Natural killer cell treated with Interleukin-12 subunit alpha and Interleukin-12 subunit beta and Interleukin-15 and Interleukin-18, amount 100 ng/mL, for 72 hours (primary cell): ENCODE measurements around the gene DLG2. TPM values are rescaled to one million over a fixed set of nuclear protein-coding genes. Genes with fewer than 3 reads are reported as not detected.

Experiments
- ATAC-seq, 2 donors: fragments of 150-1000 bp; cut with Tn5 transposase in 1 of 2; sonication (Bioruptor Pico), chemical (Tn5 transposase) in 1 of 2; 2 replicates each; pipeline ENCODE4 v1.10.0; 2021
- DNase-seq: peaks from one replicate; pipeline ENCODE4 v3.0.0; 2022; ENCODE audit warnings: low spot score
- H3K27ac Mint-ChIP-seq, 2 donors: 1 replicate in 1 of 2; 2 replicates in 1 of 2; pipeline ENCODE4 v1.8.0; 2022; ENCODE audit warnings: mixed read lengths in 2 of 2, mild to moderate bottlenecking in 1 of 2, moderate library complexity in 1 of 2
- H3K27me3 Mint-ChIP-seq, 2 donors: 1 replicate in 1 of 2; 2 replicates in 1 of 2; pipeline ENCODE4 v1.8.0; 2022; ENCODE audit warnings: mixed read lengths in 2 of 2
- H3K36me3 Mint-ChIP-seq: one replicate; pipeline ENCODE4 v1.8.0; 2022; ENCODE audit warnings: mixed read lengths
- H3K4me1 Mint-ChIP-seq, 2 donors: 1 replicate in 1 of 2; 2 replicates in 1 of 2; pipeline ENCODE4 v1.8.0; 2022; ENCODE audit warnings: low read depth in 2 of 2, mixed read lengths in 2 of 2, mild to moderate bottlenecking in 1 of 2
- H3K4me3 Mint-ChIP-seq: one replicate; pipeline ENCODE4 v1.8.0; 2022; ENCODE audit warnings: mixed read lengths
- H3K9me3 Mint-ChIP-seq: 2 replicates; pipeline ENCODE4 v1.8.0; 2022; ENCODE audit warnings: mixed read lengths
- total RNA-seq, 2 donors: library from RNA; stranded (reverse); gene quantifications; one replicate each; pipeline ENCODE4 v1.2.3, GENCODE V29; 2022

DLG2 gene
- total RNA-seq, 2 donors from 2014 or later, result 1.1 to 1.7 TPM

GRCh38 chr11:84105148-84105547, 1522.0 kb downstream of the DLG2 start:
- peaks cover 12% of the 10 kb centered on the region for H3K9me3 Mint-ChIP-seq

GRCh38 chr11:84103096-84103495, 1524.0 kb downstream of the DLG2 start:
- Mint-ChIP-seq H3K9me3 (peaks cover 12% of the 10 kb centered on the region), H3K27me3 (no peaks in the 10 kb centered on the region), H3K36me3 (no peaks in the 10 kb centered on the region), H3K4me3 (no peak overlapping the region), H3K27ac (no peak overlapping the region), H3K4me1 (no peaks in the 10 kb centered on the region)
- ATAC-seq (no peak), DNase-seq (no peak)

More at GRCh38 chr11:84105148-84105547, 1522.0 kb downstream of the DLG2 start:
- H3K27ac Mint-ChIP-seq, result no peak overlapping the region
- no peaks in the 10 kb centered on the region for H3K4me1 Mint-ChIP-seq
- DNase-seq, result no peak
- no peak for ATAC-seq
- no peaks in the 10 kb centered on the region for H3K36me3 Mint-ChIP-seq
- no peak overlapping the region for H3K4me3 Mint-ChIP-seq
- H3K27me3 Mint-ChIP-seq, result no peaks in the 10 kb centered on the region

GRCh38 chr11:84097186-84097585, 1530.0 kb downstream of the DLG2 start:
- Mint-ChIP-seq H3K9me3 (peaks cover 16% of the 10 kb centered on the region), H3K27ac (no peak overlapping the region), H3K4me1 (no peaks in the 10 kb centered on the region), H3K36me3 (no peaks in the 10 kb centered on the region), H3K27me3 (no peaks in the 10 kb centered on the region), H3K4me3 (no peak overlapping the region)
- no peak for ATAC-seq
- no peak for DNase-seq

GRCh38 chr11:84091212-84091986, 1535.7 kb downstream of the DLG2 start:
- no peak overlapping the region for H3K27ac Mint-ChIP-seq
- ATAC-seq (no peak), DNase-seq (no peak)
- H3K4me3 Mint-ChIP-seq, result no peak overlapping the region
- H3K27me3 Mint-ChIP-seq, result no peaks in the 10 kb centered on the region
- no peaks in the 10 kb centered on the region for H3K36me3 Mint-ChIP-seq
- no peaks in the 10 kb centered on the region for H3K4me1 Mint-ChIP-seq
- peaks cover 13% of the 10 kb centered on the region for H3K9me3 Mint-ChIP-seq

- peaks cover 12% of the 10 kb centered on the region for H3K9me3 Mint-ChIP-seq
- no peak for DNase-seq
- no peak overlapping the region for H3K4me3 Mint-ChIP-seq
- no peaks in the 10 kb centered on the region for H3K27me3 Mint-ChIP-seq
- ATAC-seq, result no peak
- no peaks in the 10 kb centered on the region for H3K36me3 Mint-ChIP-seq
- no peak overlapping the region for H3K27ac Mint-ChIP-seq
- no peaks in the 10 kb centered on the region for H3K4me1 Mint-ChIP-seq
Observed at GRCh38 chr11:84089072-84090057, 1537.8 kb downstream of the DLG2 start.

- Mint-ChIP-seq H3K27me3 (no peaks in the 10 kb centered on the region), H3K9me3 (peaks cover 26% of the 10 kb centered on the region), H3K4me1 (no peaks in the 10 kb centered on the region), H3K36me3 (peaks cover 5% of the 10 kb centered on the region), H3K4me3 (no peak overlapping the region), H3K27ac (no peak overlapping the region)
- ATAC-seq, result no peak
- no peak for DNase-seq
Observed at GRCh38 chr11:84071851-84072250, 1555.3 kb downstream of the DLG2 start.

GRCh38 chr11:84069048-84069447, 1558.1 kb downstream of the DLG2 start:
- Mint-ChIP-seq H3K9me3 (peaks cover 20% of the 10 kb centered on the region), H3K27me3 (no peaks in the 10 kb centered on the region), H3K4me1 (no peaks in the 10 kb centered on the region), H3K36me3 (no peaks in the 10 kb centered on the region), H3K27ac (no peak overlapping the region), H3K4me3 (no peak overlapping the region)
- DNase-seq (no peak), ATAC-seq (no peak)

GRCh38 chr11:84061726-84062125, 1565.4 kb downstream of the DLG2 start:
- ATAC-seq (no peak), DNase-seq (no peak)
- Mint-ChIP-seq H3K4me1 (no peaks in the 10 kb centered on the region), H3K27me3 (no peaks in the 10 kb centered on the region), H3K27ac (no peak overlapping the region), H3K4me3 (no peak overlapping the region), H3K9me3 (peaks cover 14% of the 10 kb centered on the region), H3K36me3 (no peaks in the 10 kb centered on the region)

GRCh38 chr11:84056653-84057376, 1570.3 kb downstream of the DLG2 start:
- DNase-seq (no peak), ATAC-seq (no peak)
- H3K9me3 Mint-ChIP-seq, result peaks cover 23% of the 10 kb centered on the region
- H3K4me3 Mint-ChIP-seq, result no peak overlapping the region
- no peaks in the 10 kb centered on the region for H3K36me3 Mint-ChIP-seq
- H3K27ac Mint-ChIP-seq, result no peak overlapping the region
- no peaks in the 10 kb centered on the region for H3K27me3 Mint-ChIP-seq
- H3K4me1 Mint-ChIP-seq, result no peaks in the 10 kb centered on the region

GRCh38 chr11:84045146-84045545, 1582.0 kb downstream of the DLG2 start:
- Mint-ChIP-seq H3K36me3 (peaks cover 6% of the 10 kb centered on the region), H3K4me3 (no peak overlapping the region), H3K27ac (no peak overlapping the region), H3K27me3 (no peaks in the 10 kb centered on the region), H3K4me1 (no peaks in the 10 kb centered on the region), H3K9me3 (peaks cover 17% of the 10 kb centered on the region)
- ATAC-seq (no peak), DNase-seq (no peak)

- peaks cover 6% of the 10 kb centered on the region for H3K36me3 Mint-ChIP-seq
- no peaks in the 10 kb centered on the region for H3K27me3 Mint-ChIP-seq
- no peak overlapping the region for H3K4me3 Mint-ChIP-seq
- H3K4me1 Mint-ChIP-seq, result no peaks in the 10 kb centered on the region
- DNase-seq, result no peak
- peaks cover 15% of the 10 kb centered on the region for H3K9me3 Mint-ChIP-seq
- no peak for ATAC-seq
- no peak overlapping the region for H3K27ac Mint-ChIP-seq
Observed at GRCh38 chr11:84044706-84045105, 1582.4 kb downstream of the DLG2 start.

- Mint-ChIP-seq H3K9me3 (peaks cover 19% of the 10 kb centered on the region), H3K4me1 (no peaks in the 10 kb centered on the region), H3K36me3 (no peaks in the 10 kb centered on the region), H3K4me3 (no peak overlapping the region), H3K27me3 (no peaks in the 10 kb centered on the region), H3K27ac (no peak overlapping the region)
- DNase-seq, result no peak
- ATAC-seq, result no peak
Observed at GRCh38 chr11:84036664-84037194, 1590.4 kb downstream of the DLG2 start.

GRCh38 chr11:84035645-84036044, 1591.5 kb downstream of the DLG2 start:
- no peak for ATAC-seq
- Mint-ChIP-seq H3K27me3 (no peaks in the 10 kb centered on the region), H3K4me3 (no peak overlapping the region), H3K27ac (no peak overlapping the region), H3K4me1 (no peaks in the 10 kb centered on the region), H3K36me3 (no peaks in the 10 kb centered on the region), H3K9me3 (peaks cover 21% of the 10 kb centered on the region)
- DNase-seq, result no peak
